CD4-positive, alpha-beta T cell (primary cell): ENCODE results near the gene TIMP1. TPM values are rescaled to one million over a fixed set of nuclear protein-coding genes. Genes with fewer than 3 reads are reported as not detected.

Experiments used
- ATAC-seq: fragments of 200-7000 bp; cut with Tn5 transposase; one replicate; pipeline ENCODE4 v1.10.0; 2022; ENCODE audit warnings: mild to moderate bottlenecking; ENCODE audit not compliant: poor library complexity
- CTCF ChIA-PET: fragments of 350-600 bp; sonication (Branson Sonifier 250); formaldehyde crosslinking; loops from one replicate; lab custom pipeline; 2021; ENCODE audit warnings: antibody characterized with exemption, inconsistent platforms; lab: Charles Lee
- POLR2A ChIA-PET: fragments of 350-600 bp; sonication (Branson Sonifier 250); formaldehyde crosslinking; loops from one replicate; lab custom pipeline; 2021; ENCODE audit warnings: antibody characterized with exemption, inconsistent platforms; lab: Charles Lee
- DNase-seq, 14 experiments: peaks; one replicate each; pipeline ENCODE4 v3.0.0-alpha.2; 2013 to 2020; ENCODE audit warnings: mixed read lengths in 2 of 14
- H3K27ac ChIP-seq, 2 donors: one replicate each; pipeline versions ENCODE4 v1.5.1 to v1.7.0; 2013; ENCODE audit warnings: low read length in 2 of 2, low read depth in 1 of 2, mild to moderate bottlenecking in 1 of 2
- H3K27me3 ChIP-seq, 2 experiments: 1 replicate in 1 of 2; 2 replicates in 1 of 2; pipeline versions ENCODE4 v1.6.1 to v1.7.0; 2013; ENCODE audit warnings: low read length in 2 of 2, control low read depth in 1 of 2, mild to moderate bottlenecking in 1 of 2, moderate library complexity in 1 of 2; ENCODE audit not compliant: insufficient read depth in 2 of 2, control insufficient read depth in 1 of 2
- H3K36me3 ChIP-seq: one replicate; pipeline ENCODE4 v1.6.1; 2013; ENCODE audit warnings: low read length, control low read depth; ENCODE audit not compliant: insufficient read depth
- H3K4me1 ChIP-seq: one replicate; pipeline ENCODE4 v1.6.1; 2013; ENCODE audit warnings: low read length, control low read depth; ENCODE audit not compliant: insufficient read depth
- H3K4me3 ChIP-seq: one replicate; pipeline ENCODE4 v1.5.1; 2013; ENCODE audit warnings: mild to moderate bottlenecking, low read length, moderate library complexity
- H3K9me3 ChIP-seq, 2 experiments: 1 replicate in 1 of 2; 2 replicates in 1 of 2; pipeline versions ENCODE4 v1.6.1 to v1.7.0; 2013; ENCODE audit warnings: low read length in 2 of 2, mild to moderate bottlenecking in 2 of 2, control low read depth in 1 of 2, moderate library complexity in 1 of 2; ENCODE audit not compliant: control insufficient read depth in 1 of 2, insufficient read depth in 1 of 2
- H3K27ac Mint-ChIP-seq: one replicate; pipeline ENCODE4 v1.8.0; 2020; ENCODE audit warnings: mixed read lengths
- H3K27me3 Mint-ChIP-seq: one replicate; pipeline ENCODE4 v1.8.0; 2021; ENCODE audit warnings: mixed read lengths
- H3K36me3 Mint-ChIP-seq: one replicate; pipeline ENCODE4 v1.8.0; 2021; ENCODE audit warnings: low read depth, mixed read lengths
- H3K4me1 Mint-ChIP-seq: one replicate; pipeline ENCODE4 v1.8.0; 2021; ENCODE audit warnings: low read depth, mixed read lengths
- H3K4me3 Mint-ChIP-seq: one replicate; pipeline ENCODE4 v1.8.0; 2020; ENCODE audit warnings: mild to moderate bottlenecking, mixed read lengths
- H3K9me3 Mint-ChIP-seq: one replicate; pipeline ENCODE4 v1.8.0; 2020; ENCODE audit warnings: mixed read lengths
- CTCF ChIP-seq: fragments of 200-600 bp; IDR thresholded peaks from one replicate; pipeline ENCODE4 v1.8.0; 2022; ENCODE audit warnings: antibody characterized with exemption, mild to moderate bottlenecking
- intact Hi-C, 2 experiments: fragments of 100-400 bp; cut with DNase I in 1 of 2; cut with micrococcal nuclease in 1 of 2; formaldehyde crosslinking; loops; one replicate each; pipeline versions ENCODE4 v1.15.1 to v1.9.0; 2023 to 2025; cut with DNase I, micrococcal nuclease
- total RNA-seq, 174 experiments: library from RNA in 2 of 174; stranded (reverse) in 2 of 174; gene quantifications; one replicate each; pipeline ENCODE4 v1.2.3 and lab custom pipeline; 2021 to 2026

The TIMP1 gene
- total RNA-seq, 2 experiments from 2014 or later: 35.6 to 38.5 TPM

- Histone ChIP-seq H3K9me3 (no peaks in the 10 kb centered on the region), H3K36me3 (no peaks in the 10 kb centered on the region), H3K27me3 (no peaks in the 10 kb centered on the region), H3K4me3 (no peak overlapping the region), H3K4me1 (peaks cover 48% of the 10 kb centered on the region), H3K27ac (no peak overlapping the region)
- Mint-ChIP-seq H3K4me1 (peaks cover 25% of the 10 kb centered on the region), H3K9me3 (no peaks in the 10 kb centered on the region), H3K27ac (no peak overlapping the region), H3K36me3 (no peaks in the 10 kb centered on the region), H3K4me3 (no peak overlapping the region), H3K27me3 (no peaks in the 10 kb centered on the region)
- ChIA-PET CTCF (no interaction called here), POLR2A (no interaction called here)
- TF ChIP-seq CTCF: no peak
- ATAC-seq (no peak), DNase-seq (peak in 1 of 14 experiments; percentile 19)
- intact Hi-C loops: no loop called here
These were observed 3.5 kb upstream of the TIMP1 start for GRCh38 chrX:47578692-47579091.

- H3K27me3 ChIP-seq: no peaks in the 10 kb centered on the region
- POLR2A ChIA-PET: no interaction called here
- H3K4me1 Mint-ChIP-seq: peaks cover 28% of the 10 kb centered on the region
- H3K27ac ChIP-seq: no peak overlapping the region
- intact Hi-C loops: no loop called here
- no peaks in the 10 kb centered on the region for H3K9me3 Mint-ChIP-seq
- TF ChIP-seq CTCF: no peak
- CTCF ChIA-PET: no interaction called here
- no peaks in the 10 kb centered on the region for H3K36me3 ChIP-seq
- H3K4me3 Mint-ChIP-seq: no peak overlapping the region
- no peaks in the 10 kb centered on the region for H3K27me3 Mint-ChIP-seq
- H3K9me3 ChIP-seq: no peaks in the 10 kb centered on the region
- H3K4me1 ChIP-seq: peaks cover 45% of the 10 kb centered on the region
- H3K27ac Mint-ChIP-seq: no peak overlapping the region
- no peaks in the 10 kb centered on the region for H3K36me3 Mint-ChIP-seq
- no peak overlapping the region for H3K4me3 ChIP-seq
- peak in 4 of 14 experiments; percentile 37 to 70 (median 49) for DNase-seq
- no peak for ATAC-seq
These were observed 2.7 kb upstream of the TIMP1 start for GRCh38 chrX:47579537-47579936.

GRCh38 chrX:47583240-47583861 is 1.1 kb downstream of the TIMP1 start:
- POLR2A ChIA-PET: interaction anchor here (1.2 to 1.7 kb wide), 2 partner anchors 12 to 47 kb away, joined by 3 to 11 read pairs; partner anchors contain the start of gene CFP
- CTCF ChIA-PET: interaction anchor here (0.6 kb wide), 1 partner anchor 37 kb away, joined by 3 read pairs; no protein-coding TSS in a partner anchor

More at GRCh38 chrX:47583240-47583861, 1.1 kb downstream of the TIMP1 start:
- H3K4me3 ChIP-seq: peak overlapping the region; percentile 67
- H3K9me3 Mint-ChIP-seq: no peaks in the 10 kb centered on the region
- no peaks in the 10 kb centered on the region for H3K27me3 Mint-ChIP-seq
- no peaks in the 10 kb centered on the region for H3K9me3 ChIP-seq
- peaks cover 41% of the 10 kb centered on the region for H3K4me1 ChIP-seq
- intact Hi-C loops: loop anchor here in 1 of 2 experiments (5.0 kb wide), 1 partner anchor 39 kb away; no protein-coding TSS in a partner anchor
- H3K4me1 Mint-ChIP-seq: peaks cover 28% of the 10 kb centered on the region
- no peaks in the 10 kb centered on the region for H3K27me3 ChIP-seq
- H3K27ac Mint-ChIP-seq: peak overlapping the region; percentile 38
- H3K36me3 ChIP-seq: peaks cover 6% of the 10 kb centered on the region
- H3K27ac ChIP-seq: peak overlapping the region in 1 of 2 donors; percentile 24
- H3K4me3 Mint-ChIP-seq: peak overlapping the region; percentile 22
- TF ChIP-seq CTCF: no peak
- peaks cover 5% of the 10 kb centered on the region for H3K36me3 Mint-ChIP-seq
- ATAC-seq (no peak), DNase-seq (no peak)
